ENCODE results near the gene TEKT2. TPM values are rescaled to one million over a fixed set of nuclear protein-coding genes. Genes with fewer than 3 reads are reported as not detected.

The TEKT2 gene
- total RNA-seq, 1 donor from 2014 or later: not detected

GRCh38 chr1:36076979-36077573, 6.8 kb upstream of the TEKT2 start:
- Histone ChIP-seq H3K36me3 (no peaks in the 10 kb centered on the region), H3K9me3 (replicated peaks) (no peaks in the 10 kb centered on the region), H3K27me3 (ENCODE audit: low read depth) (no peaks in the 10 kb centered on the region), H3K4me3 (no peak overlapping the region), H3K27ac (replicated peaks) (no peak overlapping the region), H3K4me1 (no peaks in the 10 kb centered on the region)
- intact Hi-C loops (cut with micrococcal nuclease): no loop called here
- TF ChIP-seq CTCF (IDR thresholded peaks at IDR 0.05; ENCODE audit: borderline replicate concordance): no peak
- no peak for DNase-seq

GRCh38 chr1:36080236-36080635, 3.7 kb upstream of the TEKT2 start:
- no peak for DNase-seq
- H3K9me3 ChIP-seq (replicated peaks): no peaks in the 10 kb centered on the region
- H3K36me3 ChIP-seq: no peaks in the 10 kb centered on the region
- H3K27me3 ChIP-seq (ENCODE audit: low read depth): peaks cover 27% of the 10 kb centered on the region
- no peak overlapping the region for H3K27ac ChIP-seq (replicated peaks)
- peaks cover 11% of the 10 kb centered on the region for H3K4me1 ChIP-seq
- H3K4me3 ChIP-seq: no peak overlapping the region
- intact Hi-C loops (cut with micrococcal nuclease): no loop called here
- no peak for TF ChIP-seq CTCF (IDR thresholded peaks at IDR 0.05; ENCODE audit: borderline replicate concordance)

- Histone ChIP-seq H3K9me3 (replicated peaks) (no peaks in the 10 kb centered on the region), H3K4me1 (peaks cover 11% of the 10 kb centered on the region), H3K27ac (replicated peaks) (no peak overlapping the region), H3K36me3 (no peaks in the 10 kb centered on the region), H3K27me3 (ENCODE audit: low read depth) (peaks cover 32% of the 10 kb centered on the region), H3K4me3 (no peak overlapping the region)
- DNase-seq: no peak
- intact Hi-C loops (cut with micrococcal nuclease): no loop called here
- TF ChIP-seq CTCF (IDR thresholded peaks at IDR 0.05; ENCODE audit: borderline replicate concordance): no peak
Measured at GRCh38 chr1:36080801-36081200, 3.1 kb upstream of the TEKT2 start.

- no peaks in the 10 kb centered on the region for H3K9me3 ChIP-seq (replicated peaks)
- peaks cover 41% of the 10 kb centered on the region for H3K27me3 ChIP-seq (ENCODE audit: low read depth)
- DNase-seq: no peak
- intact Hi-C loops (cut with micrococcal nuclease): no loop called here
- H3K36me3 ChIP-seq: no peaks in the 10 kb centered on the region
- no peak overlapping the region for H3K27ac ChIP-seq (replicated peaks)
- H3K4me1 ChIP-seq: peaks cover 11% of the 10 kb centered on the region
- no peak for TF ChIP-seq CTCF (IDR thresholded peaks at IDR 0.05; ENCODE audit: borderline replicate concordance)
- no peak overlapping the region for H3K4me3 ChIP-seq
Measured at GRCh38 chr1:36081926-36082485, 1.9 kb upstream of the TEKT2 start.

GRCh38 chr1:36083219-36083618, 675 bp upstream of the TEKT2 start:
- intact Hi-C loops (cut with micrococcal nuclease): no loop called here
- H3K4me1 ChIP-seq: peaks cover 13% of the 10 kb centered on the region
- peaks cover 41% of the 10 kb centered on the region for H3K27me3 ChIP-seq (ENCODE audit: low read depth)
- no peaks in the 10 kb centered on the region for H3K9me3 ChIP-seq (replicated peaks)
- no peak for TF ChIP-seq CTCF (IDR thresholded peaks at IDR 0.05; ENCODE audit: borderline replicate concordance)
- H3K27ac ChIP-seq (replicated peaks): no peak overlapping the region
- no peaks in the 10 kb centered on the region for H3K36me3 ChIP-seq
- no peak overlapping the region for H3K4me3 ChIP-seq
- no peak for DNase-seq

Data from left ventricle myocardium inferior (tissue), 1 donor.